OCI-LY1 (cell line): ENCODE results near the gene NLRP13.

Experiments
- EZH2 ChIP-seq: fragments of 200-600 bp; sonication (generic), shearing (Covaris generic); IDR thresholded peaks from 2 replicates; pipeline ENCODE4 v1.8.0; 2017; ENCODE audit warnings: borderline replicate concordance, mixed run types, mild to moderate bottlenecking, antibody characterized with exemption, low read length, moderate library complexity, mixed read lengths
- TF ChIP-seq, protein P1 (sequence below): fragments of 200-600 bp; sonication (generic), shearing (Covaris generic); IDR thresholded peaks from 2 replicates; pipeline ENCODE4 v1.5.1; 2017; ENCODE audit warnings: mild to moderate bottlenecking, antibody characterized with exemption, low read length, moderate library complexity, mixed read lengths

DNA sequence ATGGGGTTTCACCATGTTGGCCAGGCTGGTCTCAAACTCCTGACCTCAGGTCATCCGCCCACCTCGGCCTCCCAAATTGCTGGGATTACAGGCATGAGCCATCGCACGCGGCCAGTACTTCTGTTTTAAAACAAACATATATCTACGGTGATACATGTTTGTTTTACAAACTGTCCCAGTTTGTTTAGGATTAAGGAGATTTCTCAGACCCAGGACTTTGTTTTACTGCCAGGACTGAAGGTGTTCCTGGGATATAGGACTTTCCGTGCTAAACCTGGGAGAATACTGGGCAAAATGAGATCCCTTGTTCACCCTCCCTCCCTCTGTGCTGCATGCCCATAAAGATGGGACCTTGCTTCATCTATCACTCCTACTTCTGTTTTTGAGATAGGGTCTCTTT, 24.3 kb upstream of the NLRP13 start:
- TF ChIP-seq, protein P1, sequence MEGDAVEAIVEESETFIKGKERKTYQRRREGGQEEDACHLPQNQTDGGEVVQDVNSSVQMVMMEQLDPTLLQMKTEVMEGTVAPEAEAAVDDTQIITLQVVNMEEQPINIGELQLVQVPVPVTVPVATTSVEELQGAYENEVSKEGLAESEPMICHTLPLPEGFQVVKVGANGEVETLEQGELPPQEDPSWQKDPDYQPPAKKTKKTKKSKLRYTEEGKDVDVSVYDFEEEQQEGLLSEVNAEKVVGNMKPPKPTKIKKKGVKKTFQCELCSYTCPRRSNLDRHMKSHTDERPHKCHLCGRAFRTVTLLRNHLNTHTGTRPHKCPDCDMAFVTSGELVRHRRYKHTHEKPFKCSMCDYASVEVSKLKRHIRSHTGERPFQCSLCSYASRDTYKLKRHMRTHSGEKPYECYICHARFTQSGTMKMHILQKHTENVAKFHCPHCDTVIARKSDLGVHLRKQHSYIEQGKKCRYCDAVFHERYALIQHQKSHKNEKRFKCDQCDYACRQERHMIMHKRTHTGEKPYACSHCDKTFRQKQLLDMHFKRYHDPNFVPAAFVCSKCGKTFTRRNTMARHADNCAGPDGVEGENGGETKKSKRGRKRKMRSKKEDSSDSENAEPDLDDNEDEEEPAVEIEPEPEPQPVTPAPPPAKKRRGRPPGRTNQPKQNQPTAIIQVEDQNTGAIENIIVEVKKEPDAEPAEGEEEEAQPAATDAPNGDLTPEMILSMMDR: no peak
- no peak for TF ChIP-seq EZH2
